BE2C (cell line): ENCODE measurements around the gene NXPH4.

Experiments used
- DNase-seq: peaks from one replicate; pipeline ENCODE4 v3.0.0-alpha.2; 2020
- H3K27me3 ChIP-seq: fragments of 250-450 bp; sonication (Bioruptor Pico); 2 replicates; pipeline ENCODE4 v1.5.1; 2020; ENCODE audit warnings: mild to moderate bottlenecking
- H3K36me3 ChIP-seq: fragments of 250-450 bp; sonication (Bioruptor Pico); 2 replicates; pipeline ENCODE4 v1.5.1; 2020; ENCODE audit warnings: mild to moderate bottlenecking
- H3K4me1 ChIP-seq: fragments of 250-450 bp; sonication (Bioruptor Pico); 2 replicates; pipeline ENCODE4 v1.5.1; 2020
- H3K4me3 ChIP-seq: 2 replicates; pipeline ENCODE4 v1.5.1; 2011; ENCODE audit warnings: low read depth, low read length
- H3K9me3 ChIP-seq: fragments of 250-450 bp; sonication (Bioruptor Pico); 2 replicates; pipeline ENCODE4 v1.5.1; 2020
- CTCF ChIP-seq: IDR thresholded peaks from 2 replicates; pipeline ENCODE4 v1.5.1; 2012; ENCODE audit warnings: mild to moderate bottlenecking, low read depth, low read length

The NXPH4 gene

GRCh38 chr12:57187222-57188089, 29.1 kb upstream of the NXPH4 start:
- Histone ChIP-seq H3K27me3 (no peaks in the 10 kb centered on the region), H3K4me3 (no peak overlapping the region), H3K9me3 (no peaks in the 10 kb centered on the region), H3K4me1 (no peaks in the 10 kb centered on the region), H3K36me3 (no peaks in the 10 kb centered on the region)
- DNase-seq, result no peak
- TF ChIP-seq CTCF, result no peak

GRCh38 chr12:57188090-57188425, 28.5 kb upstream of the NXPH4 start:
- H3K27me3 ChIP-seq, result no peaks in the 10 kb centered on the region
- no peak for TF ChIP-seq CTCF
- no peak overlapping the region for H3K4me3 ChIP-seq
- no peaks in the 10 kb centered on the region for H3K4me1 ChIP-seq
- no peak for DNase-seq
- no peaks in the 10 kb centered on the region for H3K36me3 ChIP-seq
- H3K9me3 ChIP-seq, result no peaks in the 10 kb centered on the region

- no peak for DNase-seq
- no peaks in the 10 kb centered on the region for H3K36me3 ChIP-seq
- no peaks in the 10 kb centered on the region for H3K27me3 ChIP-seq
- TF ChIP-seq CTCF, result no peak
- no peaks in the 10 kb centered on the region for H3K4me1 ChIP-seq
- no peak overlapping the region for H3K4me3 ChIP-seq
- no peaks in the 10 kb centered on the region for H3K9me3 ChIP-seq
These were observed 26.6 kb upstream of the NXPH4 start for GRCh38 chr12:57190037-57190436.

GRCh38 chr12:57190821-57191220, 25.8 kb upstream of the NXPH4 start:
- H3K9me3 ChIP-seq, result no peaks in the 10 kb centered on the region
- no peaks in the 10 kb centered on the region for H3K36me3 ChIP-seq
- DNase-seq, result no peak
- H3K4me1 ChIP-seq, result no peaks in the 10 kb centered on the region
- H3K27me3 ChIP-seq, result no peaks in the 10 kb centered on the region
- TF ChIP-seq CTCF, result no peak
- no peak overlapping the region for H3K4me3 ChIP-seq

- no peak for TF ChIP-seq CTCF
- Histone ChIP-seq H3K4me3 (no peak overlapping the region), H3K36me3 (no peaks in the 10 kb centered on the region), H3K27me3 (no peaks in the 10 kb centered on the region), H3K4me1 (no peaks in the 10 kb centered on the region), H3K9me3 (no peaks in the 10 kb centered on the region)
- no peak for DNase-seq
These were observed 25.2 kb upstream of the NXPH4 start for GRCh38 chr12:57191410-57191809.

- H3K4me3 ChIP-seq, result no peak overlapping the region
- no peaks in the 10 kb centered on the region for H3K36me3 ChIP-seq
- no peaks in the 10 kb centered on the region for H3K4me1 ChIP-seq
- no peak for TF ChIP-seq CTCF
- H3K27me3 ChIP-seq, result no peaks in the 10 kb centered on the region
- H3K9me3 ChIP-seq, result no peaks in the 10 kb centered on the region
- no peak for DNase-seq
These were observed 23.7 kb upstream of the NXPH4 start for GRCh38 chr12:57192920-57193319.
